GM23338 (cell line): ENCODE results near the gene RNGTT. TPM values are rescaled to one million over a fixed set of nuclear protein-coding genes. Genes with fewer than 3 reads are reported as not detected.

Source experiments
- ATAC-seq: fragments of 200-7000 bp; cut with Tn5 transposase; 3 replicates; pipeline ENCODE4 v1.9.1; 2020
- DNase-seq: peaks from one replicate; pipeline ENCODE4 v3.0.0-alpha.2; 2015; ENCODE audit warnings: low spot score
- H2AFZ ChIP-seq: fragments of 200-600 bp; sonication (generic); 2 replicates; pipeline ENCODE4 v1.8.0; 2016; ENCODE audit warnings: antibody characterized with exemption, mild to moderate bottlenecking, moderate library complexity
- H3F3A ChIP-seq: fragments of 200-600 bp; sonication (generic); replicated peaks from 2 replicates; pipeline ENCODE4 v1.8.0; 2017; ENCODE audit warnings: antibody characterized with exemption, mixed run types, low read depth
- H3K27ac ChIP-seq: fragments of 200-600 bp; sonication (generic); 2 replicates; pipeline ENCODE4 v1.6.1; 2016; ENCODE audit warnings: low read depth
- H3K27me3 ChIP-seq: fragments of 200-600 bp; sonication (generic); 2 replicates; pipeline ENCODE4 v1.8.0; 2016; ENCODE audit warnings: mild to moderate bottlenecking, mixed run types, moderate library complexity; ENCODE audit not compliant: insufficient read depth
- H3K36me3 ChIP-seq: fragments of 200-600 bp; sonication (generic); 2 replicates; pipeline ENCODE4 v1.8.0; 2016; ENCODE audit warnings: mild to moderate bottlenecking; ENCODE audit not compliant: insufficient read depth
- H3K4me1 ChIP-seq: fragments of 200-600 bp; sonication (generic); 2 replicates; pipeline ENCODE4 v1.8.0; 2016; ENCODE audit warnings: mild to moderate bottlenecking, moderate library complexity; ENCODE audit not compliant: insufficient read depth
- H3K4me2 ChIP-seq: fragments of 200-600 bp; sonication (generic); 2 replicates; pipeline ENCODE4 v1.7.1; 2017; ENCODE audit warnings: mixed run types
- H3K4me3 ChIP-seq: fragments of 200-600 bp; sonication (generic); 2 replicates; pipeline ENCODE4 v1.6.1; 2016; ENCODE audit warnings: mixed run types
- H3K79me2 ChIP-seq: fragments of 200-600 bp; sonication (generic); replicated peaks from 2 replicates; pipeline ENCODE4 v1.8.0; 2017; ENCODE audit warnings: mild to moderate bottlenecking; ENCODE audit not compliant: insufficient read depth
- H3K9me2 ChIP-seq: fragments of 200-600 bp; sonication (generic); 2 replicates; pipeline ENCODE4 v1.8.0; 2017; ENCODE audit not compliant: insufficient read depth
- H4K20me1 ChIP-seq: fragments of 200-600 bp; sonication (generic); replicated peaks from 2 replicates; pipeline ENCODE4 v1.8.0; 2017; ENCODE audit warnings: mild to moderate bottlenecking; ENCODE audit not compliant: insufficient read depth
- H3K27ac Mint-ChIP-seq: 2 replicates; pipeline ENCODE4 v1.8.0; 2020; ENCODE audit warnings: inconsistent platforms, mild to moderate bottlenecking, moderate library complexity, mixed read lengths
- H3K27me3 Mint-ChIP-seq: 3 replicates; pipeline ENCODE4 v1.8.0; 2022; ENCODE audit warnings: low read depth, mild to moderate bottlenecking, moderate library complexity, mixed read lengths, inconsistent platforms; ENCODE audit not compliant: insufficient read depth, poor library complexity
- H3K36me3 Mint-ChIP-seq: 3 replicates; pipeline ENCODE4 v1.8.0; 2021; ENCODE audit warnings: low read depth, mild to moderate bottlenecking, inconsistent platforms, moderate library complexity, mixed read lengths
- H3K4me1 Mint-ChIP-seq: 3 replicates; pipeline ENCODE4 v1.8.0; 2020; ENCODE audit warnings: mild to moderate bottlenecking, inconsistent platforms, mixed read lengths
- H3K4me3 Mint-ChIP-seq: 3 replicates; pipeline ENCODE4 v1.8.0; 2021; ENCODE audit warnings: moderate library complexity, mild to moderate bottlenecking, inconsistent platforms, mixed read lengths
- H3K9me3 Mint-ChIP-seq: 3 replicates; pipeline ENCODE4 v1.8.0; 2020; ENCODE audit warnings: moderate library complexity, mild to moderate bottlenecking, inconsistent platforms, mixed read lengths
- CREB1 ChIP-seq: fragments of 250-450 bp; sonication (Bioruptor Pico); IDR thresholded peaks from 2 replicates; pipeline ENCODE4 v1.5.0; 2020; ENCODE audit warnings: low read depth, mild to moderate bottlenecking, moderate library complexity
- NANOG ChIP-seq: IDR thresholded peaks from 2 replicates; pipeline ENCODE4 v1.6.1; 2016; ENCODE audit warnings: antibody characterized with exemption, borderline replicate concordance
- ZNF331 ChIP-seq: fragments of 250-450 bp; sonication (Bioruptor Pico); IDR thresholded peaks from 2 replicates; pipeline ENCODE4 v1.5.0; 2020; ENCODE audit warnings: low read depth, mild to moderate bottlenecking, moderate library complexity
- ZNF462 ChIP-seq: fragments of 250-450 bp; sonication (Bioruptor Pico); IDR thresholded peaks from 2 replicates; pipeline ENCODE4 v1.5.0; 2020; ENCODE audit warnings: mild to moderate bottlenecking, moderate library complexity
- polyA plus RNA-seq: library from polyadenylated mRNA; unstranded; fragments of >200 nt; fragmentation: Nextera tagmentation; extraction: Ambion mirVana; gene quantifications from 2 replicates; pipeline ENCODE4 v1.2.1, GENCODE V29; 2016
- total RNA-seq: library from RNA; depleted of rRNA; stranded (reverse); fragments of >200 nt; shearing (Covaris generic); gene quantifications from 2 replicates; pipeline ENCODE4 v1.2.3, GENCODE V29; 2014

Gene RNGTT
- total and polyA plus RNA-seq, 2 experiments from 2014 or later, result 11.2 to 29.2 TPM

GRCh38 chr6:88565836-88566235 lies 397.6 kb downstream of the RNGTT start:
- Histone ChIP-seq H2AFZ (peak overlapping the region; percentile 74; the same call in 1 of the 2 replicates), H4K20me1 (no peaks in the 10 kb centered on the region), H3K4me2 (no peak overlapping the region), H3K36me3 (no peaks in the 10 kb centered on the region), H3K4me3 (no peak overlapping the region), H3K4me1 (0 out of 2 replicates have a peak, but pooled peaks cover 6% of the 10 kb centered on the region), H3K79me2 (no peaks in the 10 kb centered on the region), H3F3A (no peaks in the 10 kb centered on the region), H3K27me3 (no peaks in the 10 kb centered on the region), H3K27ac (no peak overlapping the region), H3K9me2 (no peaks in the 10 kb centered on the region)
- peaks cover 12% of the 10 kb centered on the region for H3K36me3 Mint-ChIP-seq
- H3K9me3 Mint-ChIP-seq, result peaks cover 20% of the 10 kb centered on the region
- TF ChIP-seq ZNF462 (CRISPR knock-in tag) (no peak), ZNF331 (CRISPR knock-in tag) (no peak), CREB1 (CRISPR knock-in tag) (no peak)
- DNase-seq, result no peak
- peaks cover 26% of the 10 kb centered on the region for H3K4me1 Mint-ChIP-seq
- no peak for ATAC-seq
- no peak overlapping the region for H3K27ac Mint-ChIP-seq
- peaks cover 6% of the 10 kb centered on the region for H3K27me3 Mint-ChIP-seq
- no peak overlapping the region for H3K4me3 Mint-ChIP-seq

GRCh38 chr6:88565409-88565811 lies 398.0 kb downstream of the RNGTT start:
- no peaks in the 10 kb centered on the region for H3K27me3 ChIP-seq
- no peaks in the 10 kb centered on the region for H3K79me2 ChIP-seq
- H3K9me2 ChIP-seq, result no peaks in the 10 kb centered on the region
- 0 out of 2 replicates have a peak, but pooled peaks cover 6% of the 10 kb centered on the region for H3K4me1 ChIP-seq
- H3K4me3 Mint-ChIP-seq, result no peak overlapping the region
- peaks cover 8% of the 10 kb centered on the region for H3K36me3 Mint-ChIP-seq
- ATAC-seq (peak; percentile 70), DNase-seq (no peak)
- peaks cover 28% of the 10 kb centered on the region for H3K4me1 Mint-ChIP-seq
- H3K4me2 ChIP-seq, result no peak overlapping the region
- peaks cover 6% of the 10 kb centered on the region for H3K27me3 Mint-ChIP-seq
- H3K4me3 ChIP-seq, result no peak overlapping the region
- no peaks in the 10 kb centered on the region for H4K20me1 ChIP-seq
- H2AFZ ChIP-seq, result peak overlapping the region; percentile 74; the same call in 1 of the 2 replicates
- no peak overlapping the region for H3K27ac Mint-ChIP-seq
- no peaks in the 10 kb centered on the region for H3K36me3 ChIP-seq
- H3F3A ChIP-seq, result no peaks in the 10 kb centered on the region
- no peak overlapping the region for H3K27ac ChIP-seq
- H3K9me3 Mint-ChIP-seq, result peaks cover 16% of the 10 kb centered on the region
- TF ChIP-seq NANOG, result no peak
- no peak for TF ChIP-seq ZNF462 (CRISPR knock-in tag)
